Skin epidermis (tissue), 12 donors: ENCODE measurements around the gene FAM43B.

Experiments used
- H3K27ac ChIP-seq, 21 experiments: fragments of 200-600 bp; sonication (generic) in 11 of 21; one replicate each; pipeline ENCODE4 v1.5.0; 2020; ENCODE audit warnings: mild to moderate bottlenecking in 3 of 21, inconsistent platforms in 2 of 21, moderate library complexity in 2 of 21
- H3K4me3 ChIP-seq, 7 experiments: fragments of 200-600 bp; sonication (generic) in 2 of 7; one replicate each; pipeline ENCODE4 v1.5.0; 2020; ENCODE audit warnings: inconsistent platforms in 2 of 7, mild to moderate bottlenecking in 2 of 7, moderate library complexity in 1 of 7

The FAM43B gene

DNA sequence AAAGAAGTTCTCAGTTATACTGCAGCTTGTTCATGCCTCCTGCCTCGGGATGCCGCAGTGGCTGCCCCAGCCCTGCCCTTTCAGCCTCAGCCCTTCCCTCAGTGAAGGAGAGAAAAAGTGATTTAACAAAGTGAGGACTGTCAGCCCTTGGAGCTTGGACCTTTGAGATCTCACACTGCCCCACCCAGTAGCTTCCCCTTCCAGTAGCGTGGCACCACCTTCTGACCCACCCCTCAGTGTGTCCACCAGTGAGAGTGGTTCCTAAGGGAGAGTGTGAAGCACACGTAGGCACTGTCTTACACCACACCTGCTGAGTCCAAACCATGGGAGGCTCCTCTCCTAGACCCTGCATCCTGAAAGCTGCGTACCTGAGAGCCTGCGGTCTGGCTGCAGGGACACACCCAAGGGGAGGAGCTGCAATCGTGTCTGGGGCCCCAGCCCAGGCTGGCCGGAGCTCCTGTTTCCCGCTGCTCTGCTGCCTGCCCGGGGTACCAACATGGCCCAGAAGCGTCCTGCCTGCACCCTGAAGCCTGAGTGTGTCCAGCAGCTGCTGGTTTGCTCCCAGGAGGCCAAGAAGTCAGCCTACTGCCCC, 36.4 kb downstream of the FAM43B start, which contains the start of gene CDA:
Gene CDA (plus strand): TSS at position 464 of the 592 bp plus-strand sequence. CDS start 33 bp downstream, at position 497.
- peak within 1 kb of the TSS in 18 of 21 experiments; percentile 9 to 86 (median 64) for H3K27ac ChIP-seq

DNA sequence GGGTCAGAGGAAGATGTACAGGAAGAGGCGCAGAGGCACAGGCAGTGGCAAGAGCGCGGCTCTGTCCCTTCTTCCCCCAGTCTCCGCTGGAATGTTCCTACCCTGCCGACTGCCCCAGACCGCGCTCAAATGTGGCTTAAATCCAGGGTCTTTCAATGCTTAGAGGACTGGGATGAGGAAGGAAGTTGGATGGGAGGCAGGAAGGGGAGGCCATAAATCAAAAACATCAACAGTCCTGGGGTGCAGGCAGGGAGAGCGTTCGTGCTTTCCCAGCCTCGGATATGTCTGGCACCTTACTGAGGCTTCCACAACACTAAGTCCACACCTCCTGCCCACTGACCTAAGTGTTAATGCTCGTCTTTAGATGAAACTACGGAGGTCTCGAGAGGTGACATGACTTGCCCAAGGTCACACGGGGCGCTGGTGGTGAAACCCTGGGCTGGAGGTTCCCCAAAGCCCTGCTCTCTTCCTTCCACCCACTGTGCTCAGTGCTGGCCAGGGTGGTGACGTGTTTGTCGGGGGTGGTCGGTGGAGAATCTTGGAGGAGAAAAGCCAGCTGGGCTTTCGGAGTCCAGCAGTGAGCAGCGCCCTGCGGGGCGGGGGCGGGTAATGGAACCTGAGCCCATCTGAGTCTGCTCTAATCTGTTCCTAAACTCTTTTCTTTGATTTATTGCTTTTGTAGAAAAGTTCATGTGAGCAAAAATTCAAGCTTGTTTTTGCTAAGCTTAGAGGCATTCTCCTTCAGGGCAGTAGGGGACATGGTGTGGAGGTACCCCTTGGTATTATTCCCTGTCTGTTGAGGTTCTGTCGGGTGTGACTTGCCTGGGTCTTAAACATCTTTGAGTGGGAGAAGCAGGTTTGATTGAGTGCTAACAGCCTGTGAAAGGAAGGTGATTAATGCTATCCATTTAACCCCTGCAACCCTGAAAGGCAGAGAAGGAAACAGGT, 37.2 kb downstream of the FAM43B start:
- H3K27ac ChIP-seq: peak overlapping the region in 18 of 21 experiments; percentile 9 to 86 (median 64)

More for the DNA sequence above, 36.4 kb downstream of the FAM43B start, which contains the start of gene CDA:
- H3K4me3 ChIP-seq: peak within 1 kb of the TSS; percentile 4 to 28 (median 21)

DNA sequence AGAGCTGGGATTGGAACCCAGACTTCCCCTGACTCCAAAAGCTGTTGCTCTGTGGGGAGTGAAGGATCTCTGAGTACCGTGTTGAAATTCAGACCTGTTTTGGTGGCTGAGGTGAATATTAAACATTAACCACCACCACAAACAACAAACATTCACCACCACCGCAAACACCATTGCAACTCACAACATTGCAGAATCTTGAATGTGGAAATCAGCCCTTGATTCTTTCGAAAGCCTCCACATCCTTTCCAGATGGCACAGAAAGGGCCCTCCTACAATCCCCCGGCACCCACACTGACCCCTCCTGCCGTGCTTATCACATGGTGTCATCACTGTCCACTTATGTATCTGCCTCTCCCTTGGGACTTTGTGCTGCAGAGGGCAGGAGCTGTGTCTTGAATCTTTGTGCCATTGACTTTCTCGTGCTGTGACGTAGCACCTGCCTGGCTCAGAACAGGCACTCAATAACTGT, 38.0 kb downstream of the FAM43B start:
- peak overlapping the region in 5 of 7 experiments; percentile 15 to 28 (median 22) for H3K4me3 ChIP-seq
- peak overlapping the region in 8 of 21 experiments; percentile 16 to 86 (median 71) for H3K27ac ChIP-seq

More for the DNA sequence above, 37.2 kb downstream of the FAM43B start:
- peak overlapping the region; percentile 4 to 28 (median 21) for H3K4me3 ChIP-seq

DNA sequence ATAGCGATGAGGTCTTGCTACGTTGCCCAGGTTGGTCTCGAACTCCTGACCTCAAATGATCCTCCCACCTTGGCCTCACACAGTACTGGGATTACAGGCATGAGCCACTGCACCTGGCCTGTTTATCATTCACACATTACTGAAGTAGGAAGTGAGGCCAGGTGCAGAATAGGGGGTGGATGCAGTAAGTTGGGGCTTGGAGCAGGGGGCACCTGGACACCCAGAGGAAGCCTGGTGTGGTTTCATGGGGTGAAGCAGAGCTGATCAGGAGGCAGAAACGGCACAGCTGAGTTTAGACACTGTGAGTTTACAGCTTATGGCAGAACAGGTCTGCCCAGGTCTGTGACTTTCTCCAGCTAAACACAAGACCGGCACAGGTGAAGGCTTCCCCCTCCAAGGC, 41.4 kb downstream of the FAM43B start:
- Histone ChIP-seq H3K27ac (no peak overlapping the region), H3K4me3 (no peak overlapping the region)

DNA sequence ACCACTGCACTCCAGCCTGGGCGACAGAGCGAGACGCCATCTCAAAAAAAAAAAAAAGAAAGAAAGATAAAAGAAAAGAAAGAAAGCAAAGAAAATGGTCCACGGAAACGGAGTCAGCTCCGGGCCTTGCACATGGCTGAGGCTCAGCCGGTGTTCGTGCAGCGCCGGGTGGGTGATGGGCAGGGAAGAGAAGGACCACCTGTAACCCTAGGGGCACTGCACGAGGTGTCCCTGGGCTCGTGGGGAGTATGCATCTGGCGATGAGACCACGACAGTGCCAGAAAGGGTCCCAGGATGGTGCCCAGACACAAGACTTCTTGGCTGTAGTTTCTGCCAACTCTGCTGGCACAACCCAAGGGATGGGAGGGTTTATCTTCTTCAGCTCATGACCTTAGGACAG, 42.4 kb downstream of the FAM43B start:
- no peak overlapping the region for H3K4me3 ChIP-seq
- no peak overlapping the region for H3K27ac ChIP-seq

DNA sequence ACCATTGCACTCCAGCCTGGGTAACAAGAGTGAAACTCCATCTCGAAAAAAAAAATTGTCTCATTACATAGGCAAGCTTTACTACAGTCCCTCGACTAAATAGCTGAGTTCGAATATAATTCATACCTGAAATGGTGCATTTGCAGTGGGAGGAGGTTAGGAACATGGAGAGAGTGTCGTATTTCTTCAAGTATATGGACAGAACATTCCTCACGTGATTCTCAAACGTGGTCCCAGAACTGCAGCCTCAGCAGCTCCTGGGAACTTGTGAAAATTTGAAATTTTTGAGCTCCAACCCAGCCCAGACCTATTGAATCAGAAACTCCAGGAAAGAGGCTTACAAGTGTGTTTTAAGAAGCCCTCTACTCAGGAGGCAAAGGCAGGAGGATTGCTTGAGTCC, 43.7 kb downstream of the FAM43B start:
- no peak overlapping the region for H3K4me3 ChIP-seq
- no peak overlapping the region for H3K27ac ChIP-seq

DNA sequence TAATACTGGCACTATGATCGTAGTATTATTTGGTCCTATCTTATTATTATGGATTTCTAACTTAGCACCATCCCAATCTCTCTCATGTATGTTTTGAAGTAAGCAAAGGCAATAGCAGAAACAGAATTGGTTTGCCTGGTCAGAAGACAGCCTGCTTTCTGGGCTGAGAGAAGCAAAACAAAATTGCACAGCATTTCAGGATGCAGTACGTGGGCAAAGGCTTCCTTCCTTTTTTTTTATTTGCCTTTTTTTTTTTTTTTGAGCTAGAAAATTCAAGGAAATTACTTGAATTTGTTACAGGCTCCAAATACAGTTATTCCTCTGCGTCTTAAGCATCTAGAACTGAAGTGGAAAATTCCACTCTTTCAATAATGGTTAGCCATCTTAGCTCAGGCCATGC, 45.3 kb downstream of the FAM43B start:
- H3K4me3 ChIP-seq: no peak overlapping the region
- peak overlapping the region in 1 of 21 experiments; percentile 50 for H3K27ac ChIP-seq

DNA sequence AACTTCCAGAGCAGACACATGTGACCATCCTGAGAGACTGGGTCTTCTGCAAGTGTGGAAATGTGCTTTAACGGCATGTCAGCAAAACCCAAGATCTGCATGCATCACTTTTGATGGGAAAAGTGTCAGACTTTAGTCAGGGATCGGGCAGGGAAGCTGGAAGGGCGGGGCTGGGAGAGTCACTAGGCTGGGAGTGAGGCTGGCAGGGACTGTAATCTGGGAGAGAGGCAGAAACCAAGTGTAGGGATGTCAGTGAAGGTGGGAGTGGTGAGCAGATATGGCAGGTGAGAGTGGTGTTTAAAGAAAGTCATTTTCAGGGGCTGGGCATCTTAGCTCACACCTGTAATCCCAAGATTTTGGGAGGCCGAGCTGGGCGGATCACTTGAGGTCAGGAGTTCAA, 47.8 kb downstream of the FAM43B start:
- Histone ChIP-seq H3K27ac (no peak overlapping the region), H3K4me3 (no peak overlapping the region)

DNA sequence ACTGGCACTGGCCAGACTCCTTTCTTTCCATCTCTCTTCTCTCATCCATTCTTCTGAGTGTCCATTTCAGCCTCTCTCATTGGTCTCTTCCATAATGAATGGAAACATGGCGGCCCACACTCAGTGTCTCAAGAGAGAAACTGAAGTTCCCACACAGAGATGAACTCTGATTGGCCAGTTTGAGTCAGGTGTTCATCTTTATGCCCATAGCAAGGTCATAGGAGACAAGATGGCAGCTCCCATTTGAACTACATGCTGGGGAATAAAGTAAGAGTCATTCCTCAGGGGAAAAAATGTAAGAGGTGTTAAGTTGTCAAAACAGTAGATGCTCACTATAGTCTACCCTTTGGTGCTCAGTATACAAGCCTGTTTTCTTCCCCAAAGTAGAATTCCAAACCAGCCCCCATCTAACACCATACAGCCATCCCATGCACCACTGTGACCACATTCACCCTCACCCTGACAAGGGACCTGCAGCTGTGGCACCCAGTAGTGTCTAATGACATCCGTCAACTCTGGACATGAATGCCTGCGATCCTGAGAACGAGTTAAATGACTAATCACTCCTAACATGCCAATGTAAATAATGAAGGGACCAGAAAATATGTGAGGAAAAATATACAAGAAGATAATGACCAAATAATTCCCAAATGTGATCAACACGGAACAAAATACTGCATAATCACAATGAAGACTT, 48.9 kb downstream of the FAM43B start:
- H3K27ac ChIP-seq: no peak overlapping the region
- no peak overlapping the region for H3K4me3 ChIP-seq

DNA sequence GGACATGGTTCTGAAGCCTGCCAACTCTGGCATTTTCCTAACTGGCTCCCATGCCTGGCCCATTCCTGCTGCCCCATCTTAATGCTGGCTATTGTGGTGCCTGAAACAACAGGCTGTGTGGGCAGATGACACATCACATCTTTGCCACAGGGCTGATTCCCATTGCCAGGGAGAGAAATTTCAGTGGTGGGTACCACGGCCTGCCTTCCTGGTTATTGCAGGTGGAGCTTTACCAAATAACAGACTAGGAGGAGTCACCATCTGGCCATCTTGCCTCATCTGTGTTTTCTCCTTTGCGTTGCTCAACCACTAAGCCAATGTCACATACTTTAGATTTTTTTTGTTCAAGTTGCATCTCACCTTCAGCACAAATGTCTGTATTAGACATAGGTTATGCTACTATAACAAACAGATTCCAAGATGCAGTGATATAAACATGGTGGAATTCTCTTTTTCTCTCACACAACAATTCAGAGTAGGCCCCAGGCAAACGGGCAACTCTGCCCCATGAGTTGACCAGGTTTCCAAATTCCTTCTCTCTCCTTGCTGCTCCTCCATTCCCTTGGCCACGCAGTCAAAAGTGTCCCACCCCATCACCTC, 50.6 kb downstream of the FAM43B start:
- Histone ChIP-seq H3K27ac (peak overlapping the region in 4 of 21 experiments; percentile 8 to 69 (median 20)), H3K4me3 (no peak overlapping the region)

DNA sequence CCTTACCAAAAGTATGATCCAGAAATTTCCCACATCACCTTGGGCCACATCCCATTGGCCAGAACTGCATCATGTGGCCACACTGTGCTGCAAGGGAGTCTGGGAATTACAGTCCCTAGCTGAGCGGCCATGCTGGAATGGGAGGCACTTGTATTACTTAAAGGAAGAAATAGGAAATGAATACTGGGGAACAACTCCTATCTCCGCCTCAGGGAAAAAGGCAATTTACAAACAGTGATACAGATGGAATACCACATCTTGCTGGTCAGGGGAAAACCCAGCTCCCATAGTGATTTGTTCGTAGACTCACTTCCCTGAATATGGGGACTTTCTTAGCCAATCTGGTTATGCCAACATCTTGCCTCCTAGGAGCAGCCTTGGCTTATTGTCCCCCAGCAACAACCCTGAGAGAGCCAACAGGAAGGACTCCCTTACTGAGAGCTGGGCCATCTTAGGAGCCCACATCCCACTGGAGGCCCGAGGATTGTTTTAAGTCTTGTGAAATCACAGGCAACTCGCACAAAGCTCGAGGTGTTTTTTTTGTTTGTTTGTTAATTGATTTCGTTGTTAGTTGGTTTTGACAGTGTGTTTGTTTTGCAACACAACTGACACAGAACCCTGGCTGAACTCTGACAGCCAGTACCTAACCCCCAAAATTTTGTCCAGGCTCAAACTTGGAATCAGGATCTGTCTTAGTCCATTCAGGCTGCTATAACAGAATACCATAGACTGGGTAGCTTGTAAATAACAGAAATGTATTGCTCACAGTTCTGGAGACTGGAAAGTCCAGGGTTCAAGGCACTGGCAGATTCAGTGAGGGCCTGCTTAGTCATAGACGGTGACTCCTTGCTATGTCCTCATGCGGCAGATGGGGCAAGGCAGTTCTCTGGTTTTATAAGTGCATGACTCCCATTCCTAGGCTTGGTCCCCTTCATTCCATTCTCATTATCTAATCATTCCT, 51.4 kb downstream of the FAM43B start:
- Histone ChIP-seq H3K27ac (peak overlapping the region in 4 of 21 experiments; percentile 5 to 69 (median 21)), H3K4me3 (no peak overlapping the region)
